HG03135 (cell line): ENCODE data around the gene RGS6.
A peak's percentile ranks its signal among the peaks of the same experiment; 100 is the strongest.

ENCODE experiments used
- ATAC-seq: cut with Tn5 transposase; IDR thresholded peaks from one replicate; pipeline ENCODE4 v1.9.1; 2021; ENCODE audit warnings: mild to moderate bottlenecking, moderate library complexity; ENCODE audit not compliant: unreplicated experiment

The RGS6 gene

GRCh38 chr14:72565917-72566316 lies 633.7 kb downstream of the RGS6 start:
- ATAC-seq: no peak

GRCh38 chr14:72567226-72567625 lies 635.0 kb downstream of the RGS6 start:
- no peak for ATAC-seq

GRCh38 chr14:72568296-72568992 lies 636.2 kb downstream of the RGS6 start:
- ATAC-seq: no peak

GRCh38 chr14:72573725-72574417 lies 641.6 kb downstream of the RGS6 start:
- ATAC-seq: no peak

GRCh38 chr14:72574715-72575114 lies 642.5 kb downstream of the RGS6 start:
- no peak for ATAC-seq

- ATAC-seq: no peak
Measured at GRCh38 chr14:72576258-72576657, 644.0 kb downstream of the RGS6 start.

GRCh38 chr14:72577521-72577920 lies 645.3 kb downstream of the RGS6 start:
- no peak for ATAC-seq

- no peak for ATAC-seq
Measured at GRCh38 chr14:72578514-72578913, 646.3 kb downstream of the RGS6 start.

GRCh38 chr14:72582582-72582981 lies 650.4 kb downstream of the RGS6 start:
- ATAC-seq: no peak

GRCh38 chr14:72583316-72584272 lies 651.4 kb downstream of the RGS6 start:
- ATAC-seq: no peak

- ATAC-seq: no peak
Measured at GRCh38 chr14:72588521-72588920, 656.3 kb downstream of the RGS6 start.

- no peak for ATAC-seq
Measured at GRCh38 chr14:72589652-72590051, 657.4 kb downstream of the RGS6 start.

GRCh38 chr14:72590577-72590976 lies 658.3 kb downstream of the RGS6 start:
- no peak for ATAC-seq

- ATAC-seq: no peak
Measured at GRCh38 chr14:72591391-72591790, 659.2 kb downstream of the RGS6 start.

GRCh38 chr14:72594099-72594901 lies 662.1 kb downstream of the RGS6 start:
- peak; percentile 54 for ATAC-seq

GRCh38 chr14:72595152-72595862 lies 663.1 kb downstream of the RGS6 start:
- no peak for ATAC-seq

- ATAC-seq: no peak
Measured at GRCh38 chr14:72597252-72598233, 665.3 kb downstream of the RGS6 start.

- ATAC-seq: no peak
Measured at GRCh38 chr14:72598306-72598705, 666.1 kb downstream of the RGS6 start.
